GM12872 (cell line): ENCODE data around the gene SIK2.

Experiments used
- CTCF ChIP-seq: IDR thresholded peaks from 3 replicates; pipeline ENCODE4 v1.5.1; 2011; ENCODE audit warnings: low read depth, mild to moderate bottlenecking, low read length, moderate library complexity; ENCODE audit not compliant: insufficient read depth

SIK2 gene

GRCh38 chr11:111634981-111635705 is 32.9 kb downstream of the SIK2 start:
- no peak for TF ChIP-seq CTCF

GRCh38 chr11:111635706-111636045 is 33.4 kb downstream of the SIK2 start:
- TF ChIP-seq CTCF, result no peak

- TF ChIP-seq CTCF, result no peak
Measured at GRCh38 chr11:111637885-111638284, 35.6 kb downstream of the SIK2 start.

- no peak for TF ChIP-seq CTCF
Measured at GRCh38 chr11:111639226-111639925, 37.1 kb downstream of the SIK2 start.

GRCh38 chr11:111641339-111642015 is 39.2 kb downstream of the SIK2 start:
- no peak for TF ChIP-seq CTCF

GRCh38 chr11:111642542-111642941 is 40.3 kb downstream of the SIK2 start:
- no peak for TF ChIP-seq CTCF

- no peak for TF ChIP-seq CTCF
Measured at GRCh38 chr11:111644922-111645321, 42.7 kb downstream of the SIK2 start.
